H9 (cell line): Measurements from ENCODE around the gene ERN1. TPM values are rescaled to one million over a fixed set of nuclear protein-coding genes. Genes with fewer than 3 reads are reported as not detected.

Source experiments
- DNase-seq: peaks from one replicate; pipeline ENCODE4 v3.0.0-alpha.2; 2017
- H2AFZ ChIP-seq: one replicate; pipeline ENCODE4 v1.6.1; 2013; ENCODE audit warnings: mild to moderate bottlenecking, low read length, control low read depth, moderate library complexity
- H2AK5ac ChIP-seq: 2 replicates; pipeline ENCODE4 v1.6.1; 2013; ENCODE audit warnings: low read length, control low read depth, mixed read lengths; ENCODE audit not compliant: insufficient read length
- H2BK120ac ChIP-seq: one replicate; pipeline ENCODE4 v1.6.1; 2013; ENCODE audit warnings: low read depth, mild to moderate bottlenecking, low read length, control low read depth, inconsistent platforms; ENCODE audit not compliant: poor library complexity, severe bottlenecking
- H2BK12ac ChIP-seq: 2 replicates; pipeline ENCODE4 v1.6.1; 2013; ENCODE audit warnings: low read length, control low read depth, mixed read lengths, low read depth; ENCODE audit not compliant: insufficient read length
- H2BK15ac ChIP-seq: 2 replicates; pipeline ENCODE4 v1.6.1; 2013; ENCODE audit warnings: low read depth, low read length, control low read depth
- H2BK20ac ChIP-seq: one replicate; pipeline ENCODE4 v1.6.1; 2013; ENCODE audit warnings: low read depth, mild to moderate bottlenecking, low read length, control low read depth, inconsistent platforms; ENCODE audit not compliant: poor library complexity, severe bottlenecking
- H2BK5ac ChIP-seq: 2 replicates; pipeline ENCODE4 v1.6.1; 2013; ENCODE audit warnings: low read length, control low read depth, mixed read lengths; ENCODE audit not compliant: insufficient read length
- H3K14ac ChIP-seq: 2 replicates; pipeline ENCODE4 v1.6.1; 2013; ENCODE audit warnings: low read length, control low read depth; ENCODE audit not compliant: insufficient read depth
- H3K18ac ChIP-seq: 2 replicates; pipeline ENCODE4 v1.6.1; 2013; ENCODE audit warnings: low read depth, mild to moderate bottlenecking, mixed read lengths, low read length, control low read depth; ENCODE audit not compliant: insufficient read length
- H3K23ac ChIP-seq: 2 replicates; pipeline ENCODE4 v1.6.1; 2013; ENCODE audit warnings: low read length, control low read depth, mixed read lengths, low read depth; ENCODE audit not compliant: insufficient read length
- H3K23me2 ChIP-seq: 2 replicates; pipeline ENCODE4 v1.6.1; 2013; ENCODE audit warnings: low read depth, mild to moderate bottlenecking, mixed read lengths, low read length, control low read depth; ENCODE audit not compliant: insufficient read length, poor library complexity, severe bottlenecking
- H3K27ac ChIP-seq: 2 replicates; pipeline ENCODE4 v1.5.1; 2013; ENCODE audit warnings: low read length, control low read depth, mixed read lengths, low read depth; ENCODE audit not compliant: insufficient read length
- H3K27me3 ChIP-seq: 2 replicates; pipeline ENCODE4 v1.6.1; 2013; ENCODE audit warnings: low read length, control low read depth, inconsistent platforms; ENCODE audit not compliant: insufficient read depth
- H3K4ac ChIP-seq: 2 replicates; pipeline ENCODE4 v1.6.1; 2013; ENCODE audit warnings: low read depth, mild to moderate bottlenecking, control low read depth, inconsistent platforms, low read length, moderate library complexity
- H3K4me1 ChIP-seq: 2 replicates; pipeline ENCODE4 v1.6.1; 2013; ENCODE audit warnings: low read length, control low read depth, inconsistent platforms; ENCODE audit not compliant: insufficient read depth
- H3K4me2 ChIP-seq: 2 replicates; pipeline ENCODE4 v1.6.1; 2013; ENCODE audit warnings: low read length, control low read depth, mixed read lengths; ENCODE audit not compliant: insufficient read length, insufficient read depth
- H3K56ac ChIP-seq: 2 replicates; pipeline ENCODE4 v1.6.1; 2013; ENCODE audit warnings: low read depth, mild to moderate bottlenecking, mixed read lengths, low read length, control low read depth; ENCODE audit not compliant: insufficient read length
- H3K79me1 ChIP-seq: 2 replicates; pipeline ENCODE4 v1.6.1; 2013; ENCODE audit warnings: low read depth, mild to moderate bottlenecking, moderate library complexity, low read length, control low read depth, inconsistent platforms; ENCODE audit not compliant: insufficient read depth, poor library complexity, severe bottlenecking
- H3K79me2 ChIP-seq: 2 replicates; pipeline ENCODE4 v1.6.1; 2013; ENCODE audit warnings: low read length, control low read depth, inconsistent platforms; ENCODE audit not compliant: insufficient read depth
- H3K9ac ChIP-seq: 2 replicates; pipeline ENCODE4 v1.6.1; 2013; ENCODE audit warnings: low read length, control low read depth, mixed read lengths; ENCODE audit not compliant: insufficient read length; ENCODE audit errors: extremely low read depth
- H3K9me3 ChIP-seq: one replicate; pipeline ENCODE4 v1.6.1; 2013; ENCODE audit warnings: low read depth, low read length, inconsistent platforms; ENCODE audit not compliant: control insufficient read depth
- H3T11ph ChIP-seq: one replicate; pipeline ENCODE4 v1.6.1; 2013; ENCODE audit warnings: mild to moderate bottlenecking, low read length, control low read depth, inconsistent platforms
- H4K20me1 ChIP-seq: one replicate; pipeline ENCODE4 v1.6.1; 2013; ENCODE audit not compliant: control insufficient read depth, insufficient read length, insufficient read depth
- H4K5ac ChIP-seq: 2 replicates; pipeline ENCODE4 v1.6.1; 2013; ENCODE audit warnings: low read depth, mild to moderate bottlenecking, mixed read lengths, low read length, control low read depth; ENCODE audit not compliant: insufficient read length
- H4K8ac ChIP-seq: replicated peaks from 2 replicates; pipeline ENCODE4 v1.6.1; 2013; ENCODE audit warnings: low read length, control low read depth, mixed read lengths, low read depth; ENCODE audit not compliant: insufficient read length
- H4K91ac ChIP-seq: 2 replicates; pipeline ENCODE4 v1.6.1; 2013; ENCODE audit warnings: low read depth, mild to moderate bottlenecking, moderate library complexity, mixed read lengths, low read length, control low read depth; ENCODE audit not compliant: insufficient read length
- H3K27ac Mint-ChIP-seq, 3 experiments: 2 replicates in 2 of 3; 3 replicates in 1 of 3; pipeline ENCODE4 v1.8.0; 2020 to 2021; ENCODE audit warnings: mixed read lengths in 3 of 3, mild to moderate bottlenecking in 1 of 3, moderate library complexity in 1 of 3
- H3K27me3 Mint-ChIP-seq: 2 replicates; pipeline ENCODE4 v1.8.0; 2021; ENCODE audit warnings: low read depth, mild to moderate bottlenecking, moderate library complexity, mixed read lengths
- H3K36me3 Mint-ChIP-seq, 3 experiments: 2 replicates in 2 of 3; 3 replicates in 1 of 3; pipeline ENCODE4 v1.8.0; 2020 to 2021; ENCODE audit warnings: low read depth in 3 of 3, mixed read lengths in 3 of 3; ENCODE audit not compliant: insufficient read depth in 1 of 3
- H3K4me1 Mint-ChIP-seq, 2 experiments: 2 replicates each; pipeline ENCODE4 v1.8.0; 2020; ENCODE audit warnings: mixed read lengths in 2 of 2
- H3K4me3 Mint-ChIP-seq, 2 experiments: 2 replicates in 1 of 2; 3 replicates in 1 of 2; pipeline ENCODE4 v1.8.0; 2020 to 2021; ENCODE audit warnings: mild to moderate bottlenecking in 2 of 2, mixed read lengths in 2 of 2, moderate library complexity in 1 of 2
- H3K9me3 Mint-ChIP-seq, 2 experiments: 2 replicates in 1 of 2; 3 replicates in 1 of 2; pipeline ENCODE4 v1.8.0; 2020; ENCODE audit warnings: mild to moderate bottlenecking in 2 of 2, mixed read lengths in 2 of 2, moderate library complexity in 1 of 2
- WGBS: extraction: QIAGEN DNeasy Blood & Tissue Kit; methylation state at CpG from one replicate; pipeline ENCODE4 v1.1.7; 2013; ENCODE audit warnings: missing lambda C conversion rate, low lambda C conversion rate, mixed read lengths; ENCODE audit not compliant: insufficient read length; ENCODE audit errors: extremely low coverage; 5-methylcytosine and 5-hydroxymethylcytosine counted together
- total RNA-seq: library from RNA; stranded (reverse); gene quantifications from 2 replicates; pipeline ENCODE4 v1.2.1, GENCODE V29; 2021
- TF ChIP-seq, protein P1 (sequence below): fragments of 200-600 bp; sonication (generic); conservative IDR thresholded peaks from 3 replicates; pipeline ENCODE4 v1.8.0; 2021; ENCODE audit warnings: antibody characterized with exemption, mild to moderate bottlenecking

ERN1 gene
- total RNA-seq, 1 experiment from 2014 or later, result 5.0 TPM

DNA sequence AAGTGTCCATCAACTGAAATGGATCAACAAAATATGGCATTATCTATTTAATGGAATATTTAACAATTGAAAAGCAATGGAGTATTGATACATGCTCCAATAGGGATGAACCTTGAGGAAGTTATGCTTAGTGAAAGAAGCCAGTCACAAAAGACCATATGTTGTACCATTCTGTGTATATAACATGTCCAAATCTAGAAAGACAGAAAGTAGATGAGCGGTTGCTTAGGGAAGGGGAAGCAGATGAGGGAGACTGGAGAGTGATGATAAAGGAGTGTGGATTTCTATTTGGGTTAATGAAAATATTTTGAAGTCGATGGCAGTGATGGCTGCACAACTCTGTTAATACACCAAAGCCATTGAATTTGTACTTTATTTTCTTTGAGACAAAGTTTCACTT is 8.5 kb upstream of the ERN1 start:
- Histone ChIP-seq H4K5ac (no peak overlapping the region), H3K9me3 (no peaks in the 10 kb centered on the region), H3K79me1 (no peaks in the 10 kb centered on the region), H3K4me1 (no peaks in the 10 kb centered on the region), H3K79me2 (no peaks in the 10 kb centered on the region), H3K23ac (no peak overlapping the region), H2BK120ac (no peak overlapping the region), H3K9ac (no peak overlapping the region), H3K56ac (no peak overlapping the region), H2AK5ac (no peak overlapping the region), H2AFZ (no peak overlapping the region), H3K27ac (no peak overlapping the region), H3T11ph (no peak overlapping the region), H3K4ac (no peak overlapping the region), H3K14ac (no peak overlapping the region), H2BK15ac (no peak overlapping the region), H4K8ac (no peak overlapping the region), H4K91ac (no peak overlapping the region), H3K23me2 (no peaks in the 10 kb centered on the region), H3K27me3 (no peaks in the 10 kb centered on the region), H2BK12ac (no peak overlapping the region), H3K18ac (no peak overlapping the region), H2BK5ac (no peak overlapping the region), H3K4me2 (no peak overlapping the region), H4K20me1 (no peaks in the 10 kb centered on the region), H2BK20ac (no peak overlapping the region)
- no peak overlapping the region for H3K4me3 Mint-ChIP-seq
- no peak overlapping the region for H3K27ac Mint-ChIP-seq
- no peaks in the 10 kb centered on the region for H3K36me3 Mint-ChIP-seq
- WGBS, result no CpG with 5 or more reads among the region's 2 CpGs
- no peaks in the 10 kb centered on the region for H3K4me1 Mint-ChIP-seq
- TF ChIP-seq, protein P1, sequence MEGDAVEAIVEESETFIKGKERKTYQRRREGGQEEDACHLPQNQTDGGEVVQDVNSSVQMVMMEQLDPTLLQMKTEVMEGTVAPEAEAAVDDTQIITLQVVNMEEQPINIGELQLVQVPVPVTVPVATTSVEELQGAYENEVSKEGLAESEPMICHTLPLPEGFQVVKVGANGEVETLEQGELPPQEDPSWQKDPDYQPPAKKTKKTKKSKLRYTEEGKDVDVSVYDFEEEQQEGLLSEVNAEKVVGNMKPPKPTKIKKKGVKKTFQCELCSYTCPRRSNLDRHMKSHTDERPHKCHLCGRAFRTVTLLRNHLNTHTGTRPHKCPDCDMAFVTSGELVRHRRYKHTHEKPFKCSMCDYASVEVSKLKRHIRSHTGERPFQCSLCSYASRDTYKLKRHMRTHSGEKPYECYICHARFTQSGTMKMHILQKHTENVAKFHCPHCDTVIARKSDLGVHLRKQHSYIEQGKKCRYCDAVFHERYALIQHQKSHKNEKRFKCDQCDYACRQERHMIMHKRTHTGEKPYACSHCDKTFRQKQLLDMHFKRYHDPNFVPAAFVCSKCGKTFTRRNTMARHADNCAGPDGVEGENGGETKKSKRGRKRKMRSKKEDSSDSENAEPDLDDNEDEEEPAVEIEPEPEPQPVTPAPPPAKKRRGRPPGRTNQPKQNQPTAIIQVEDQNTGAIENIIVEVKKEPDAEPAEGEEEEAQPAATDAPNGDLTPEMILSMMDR, result no peak
- H3K9me3 Mint-ChIP-seq, result no peaks in the 10 kb centered on the region
- peaks cover 3% of the 10 kb centered on the region; the same call in 1 of the 2 replicates for H3K27me3 Mint-ChIP-seq
- DNase-seq, result no peak
